H9 (cell line): ENCODE results near the gene VEGFD. TPM values are rescaled to one million over a fixed set of nuclear protein-coding genes. Genes with fewer than 3 reads are reported as not detected.

Experiments
- DNase-seq: peaks from one replicate; pipeline ENCODE4 v3.0.0-alpha.2; 2017
- H2AFZ ChIP-seq: one replicate; pipeline ENCODE4 v1.6.1; 2013; ENCODE audit warnings: mild to moderate bottlenecking, low read length, control low read depth, moderate library complexity
- H2AK5ac ChIP-seq: 2 replicates; pipeline ENCODE4 v1.6.1; 2013; ENCODE audit warnings: low read length, control low read depth, mixed read lengths; ENCODE audit not compliant: insufficient read length
- H2BK120ac ChIP-seq: one replicate; pipeline ENCODE4 v1.6.1; 2013; ENCODE audit warnings: low read depth, mild to moderate bottlenecking, low read length, control low read depth, inconsistent platforms; ENCODE audit not compliant: poor library complexity, severe bottlenecking
- H2BK12ac ChIP-seq: 2 replicates; pipeline ENCODE4 v1.6.1; 2013; ENCODE audit warnings: low read length, control low read depth, mixed read lengths, low read depth; ENCODE audit not compliant: insufficient read length
- H2BK15ac ChIP-seq: 2 replicates; pipeline ENCODE4 v1.6.1; 2013; ENCODE audit warnings: low read depth, low read length, control low read depth
- H2BK20ac ChIP-seq: one replicate; pipeline ENCODE4 v1.6.1; 2013; ENCODE audit warnings: low read depth, mild to moderate bottlenecking, low read length, control low read depth, inconsistent platforms; ENCODE audit not compliant: poor library complexity, severe bottlenecking
- H2BK5ac ChIP-seq: 2 replicates; pipeline ENCODE4 v1.6.1; 2013; ENCODE audit warnings: low read length, control low read depth, mixed read lengths; ENCODE audit not compliant: insufficient read length
- H3K14ac ChIP-seq: 2 replicates; pipeline ENCODE4 v1.6.1; 2013; ENCODE audit warnings: low read length, control low read depth; ENCODE audit not compliant: insufficient read depth
- H3K18ac ChIP-seq: 2 replicates; pipeline ENCODE4 v1.6.1; 2013; ENCODE audit warnings: low read depth, mild to moderate bottlenecking, mixed read lengths, low read length, control low read depth; ENCODE audit not compliant: insufficient read length
- H3K23ac ChIP-seq: 2 replicates; pipeline ENCODE4 v1.6.1; 2013; ENCODE audit warnings: low read length, control low read depth, mixed read lengths, low read depth; ENCODE audit not compliant: insufficient read length
- H3K23me2 ChIP-seq: 2 replicates; pipeline ENCODE4 v1.6.1; 2013; ENCODE audit warnings: low read depth, mild to moderate bottlenecking, mixed read lengths, low read length, control low read depth; ENCODE audit not compliant: insufficient read length, poor library complexity, severe bottlenecking
- H3K27ac ChIP-seq: 2 replicates; pipeline ENCODE4 v1.5.1; 2013; ENCODE audit warnings: low read length, control low read depth, mixed read lengths, low read depth; ENCODE audit not compliant: insufficient read length
- H3K27me3 ChIP-seq: 2 replicates; pipeline ENCODE4 v1.6.1; 2013; ENCODE audit warnings: low read length, control low read depth, inconsistent platforms; ENCODE audit not compliant: insufficient read depth
- H3K4ac ChIP-seq: 2 replicates; pipeline ENCODE4 v1.6.1; 2013; ENCODE audit warnings: low read depth, mild to moderate bottlenecking, control low read depth, inconsistent platforms, low read length, moderate library complexity
- H3K4me1 ChIP-seq: 2 replicates; pipeline ENCODE4 v1.6.1; 2013; ENCODE audit warnings: low read length, control low read depth, inconsistent platforms; ENCODE audit not compliant: insufficient read depth
- H3K4me2 ChIP-seq: 2 replicates; pipeline ENCODE4 v1.6.1; 2013; ENCODE audit warnings: low read length, control low read depth, mixed read lengths; ENCODE audit not compliant: insufficient read length, insufficient read depth
- H3K56ac ChIP-seq: 2 replicates; pipeline ENCODE4 v1.6.1; 2013; ENCODE audit warnings: low read depth, mild to moderate bottlenecking, mixed read lengths, low read length, control low read depth; ENCODE audit not compliant: insufficient read length
- H3K79me1 ChIP-seq: 2 replicates; pipeline ENCODE4 v1.6.1; 2013; ENCODE audit warnings: low read depth, mild to moderate bottlenecking, moderate library complexity, low read length, control low read depth, inconsistent platforms; ENCODE audit not compliant: insufficient read depth, poor library complexity, severe bottlenecking
- H3K79me2 ChIP-seq: 2 replicates; pipeline ENCODE4 v1.6.1; 2013; ENCODE audit warnings: low read length, control low read depth, inconsistent platforms; ENCODE audit not compliant: insufficient read depth
- H3K9ac ChIP-seq: 2 replicates; pipeline ENCODE4 v1.6.1; 2013; ENCODE audit warnings: low read length, control low read depth, mixed read lengths; ENCODE audit not compliant: insufficient read length; ENCODE audit errors: extremely low read depth
- H3K9me3 ChIP-seq: one replicate; pipeline ENCODE4 v1.6.1; 2013; ENCODE audit warnings: low read depth, low read length, inconsistent platforms; ENCODE audit not compliant: control insufficient read depth
- H3T11ph ChIP-seq: one replicate; pipeline ENCODE4 v1.6.1; 2013; ENCODE audit warnings: mild to moderate bottlenecking, low read length, control low read depth, inconsistent platforms
- H4K20me1 ChIP-seq: one replicate; pipeline ENCODE4 v1.6.1; 2013; ENCODE audit not compliant: control insufficient read depth, insufficient read length, insufficient read depth
- H4K5ac ChIP-seq: 2 replicates; pipeline ENCODE4 v1.6.1; 2013; ENCODE audit warnings: low read depth, mild to moderate bottlenecking, mixed read lengths, low read length, control low read depth; ENCODE audit not compliant: insufficient read length
- H4K8ac ChIP-seq: replicated peaks from 2 replicates; pipeline ENCODE4 v1.6.1; 2013; ENCODE audit warnings: low read length, control low read depth, mixed read lengths, low read depth; ENCODE audit not compliant: insufficient read length
- H4K91ac ChIP-seq: 2 replicates; pipeline ENCODE4 v1.6.1; 2013; ENCODE audit warnings: low read depth, mild to moderate bottlenecking, moderate library complexity, mixed read lengths, low read length, control low read depth; ENCODE audit not compliant: insufficient read length
- H3K27ac Mint-ChIP-seq, 3 experiments: 2 replicates in 2 of 3; 3 replicates in 1 of 3; pipeline ENCODE4 v1.8.0; 2020 to 2021; ENCODE audit warnings: mixed read lengths in 3 of 3, mild to moderate bottlenecking in 1 of 3, moderate library complexity in 1 of 3
- H3K27me3 Mint-ChIP-seq: 2 replicates; pipeline ENCODE4 v1.8.0; 2021; ENCODE audit warnings: low read depth, mild to moderate bottlenecking, moderate library complexity, mixed read lengths
- H3K36me3 Mint-ChIP-seq, 3 experiments: 2 replicates in 2 of 3; 3 replicates in 1 of 3; pipeline ENCODE4 v1.8.0; 2020 to 2021; ENCODE audit warnings: low read depth in 3 of 3, mixed read lengths in 3 of 3; ENCODE audit not compliant: insufficient read depth in 1 of 3
- H3K4me1 Mint-ChIP-seq, 2 experiments: 2 replicates each; pipeline ENCODE4 v1.8.0; 2020; ENCODE audit warnings: mixed read lengths in 2 of 2
- H3K4me3 Mint-ChIP-seq, 2 experiments: 2 replicates in 1 of 2; 3 replicates in 1 of 2; pipeline ENCODE4 v1.8.0; 2020 to 2021; ENCODE audit warnings: mild to moderate bottlenecking in 2 of 2, mixed read lengths in 2 of 2, moderate library complexity in 1 of 2
- H3K9me3 Mint-ChIP-seq, 2 experiments: 2 replicates in 1 of 2; 3 replicates in 1 of 2; pipeline ENCODE4 v1.8.0; 2020; ENCODE audit warnings: mild to moderate bottlenecking in 2 of 2, mixed read lengths in 2 of 2, moderate library complexity in 1 of 2
- WGBS: extraction: QIAGEN DNeasy Blood & Tissue Kit; methylation state at CpG from one replicate; pipeline ENCODE4 v1.1.7; 2013; ENCODE audit warnings: missing lambda C conversion rate, low lambda C conversion rate, mixed read lengths; ENCODE audit not compliant: insufficient read length; ENCODE audit errors: extremely low coverage; 5-methylcytosine and 5-hydroxymethylcytosine counted together
- total RNA-seq: library from RNA; stranded (reverse); gene quantifications from 2 replicates; pipeline ENCODE4 v1.2.1, GENCODE V29; 2021
- TF ChIP-seq, protein P1 (sequence below): fragments of 200-600 bp; sonication (generic); conservative IDR thresholded peaks from 3 replicates; pipeline ENCODE4 v1.8.0; 2021; ENCODE audit warnings: antibody characterized with exemption, mild to moderate bottlenecking

Gene VEGFD
- total RNA-seq, 1 experiment from 2014 or later = 0.11 TPM

DNA sequence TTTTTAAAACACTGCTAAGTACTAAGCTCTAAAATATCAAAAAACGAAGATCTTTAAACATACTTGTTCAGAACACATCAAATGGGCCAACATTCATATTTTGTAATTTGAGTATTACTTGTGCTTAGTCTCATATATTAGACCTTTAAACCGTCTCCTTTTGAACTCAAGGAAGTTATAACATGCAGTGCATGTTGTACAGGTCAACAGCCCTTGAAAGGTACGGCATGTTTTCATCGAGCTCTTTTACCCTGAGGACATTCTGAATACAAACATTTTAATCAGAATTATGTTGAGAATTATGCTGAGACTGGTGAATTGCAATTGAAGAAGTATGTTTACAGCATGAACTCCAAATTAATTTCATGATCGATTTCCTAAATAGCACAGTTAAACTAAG, 61.7 kb downstream of the VEGFD start:
- Mint-ChIP-seq H3K4me3 (no peak overlapping the region), H3K27me3 (no peaks in the 10 kb centered on the region), H3K36me3 (peaks cover 0 to 42% (median 27%) of the 10 kb centered on the region in 3 experiments; a peak in 5 of 7 replicates), H3K4me1 (no peaks in the 10 kb centered on the region), H3K9me3 (peaks cover 0 to 7% of the 10 kb centered on the region in 2 experiments; a peak in 1 of 5 replicates), H3K27ac (no peak overlapping the region)
- no peak overlapping the region for H2BK20ac ChIP-seq
- no peak overlapping the region for H4K91ac ChIP-seq
- TF ChIP-seq, protein P1, sequence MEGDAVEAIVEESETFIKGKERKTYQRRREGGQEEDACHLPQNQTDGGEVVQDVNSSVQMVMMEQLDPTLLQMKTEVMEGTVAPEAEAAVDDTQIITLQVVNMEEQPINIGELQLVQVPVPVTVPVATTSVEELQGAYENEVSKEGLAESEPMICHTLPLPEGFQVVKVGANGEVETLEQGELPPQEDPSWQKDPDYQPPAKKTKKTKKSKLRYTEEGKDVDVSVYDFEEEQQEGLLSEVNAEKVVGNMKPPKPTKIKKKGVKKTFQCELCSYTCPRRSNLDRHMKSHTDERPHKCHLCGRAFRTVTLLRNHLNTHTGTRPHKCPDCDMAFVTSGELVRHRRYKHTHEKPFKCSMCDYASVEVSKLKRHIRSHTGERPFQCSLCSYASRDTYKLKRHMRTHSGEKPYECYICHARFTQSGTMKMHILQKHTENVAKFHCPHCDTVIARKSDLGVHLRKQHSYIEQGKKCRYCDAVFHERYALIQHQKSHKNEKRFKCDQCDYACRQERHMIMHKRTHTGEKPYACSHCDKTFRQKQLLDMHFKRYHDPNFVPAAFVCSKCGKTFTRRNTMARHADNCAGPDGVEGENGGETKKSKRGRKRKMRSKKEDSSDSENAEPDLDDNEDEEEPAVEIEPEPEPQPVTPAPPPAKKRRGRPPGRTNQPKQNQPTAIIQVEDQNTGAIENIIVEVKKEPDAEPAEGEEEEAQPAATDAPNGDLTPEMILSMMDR = no peak
- no peak overlapping the region for H3K56ac ChIP-seq
- H3K23ac ChIP-seq = no peak overlapping the region
- H3K14ac ChIP-seq = no peak overlapping the region
- no peaks in the 10 kb centered on the region for H3K79me1 ChIP-seq
- H3K23me2 ChIP-seq = no peaks in the 10 kb centered on the region
- no peak overlapping the region for H3K27ac ChIP-seq
- H2BK5ac ChIP-seq = no peak overlapping the region
- no peaks in the 10 kb centered on the region for H4K20me1 ChIP-seq
- DNase-seq = no peak
- H3K9ac ChIP-seq = no peak overlapping the region
- H2BK15ac ChIP-seq = no peak overlapping the region
- no peaks in the 10 kb centered on the region for H3K9me3 ChIP-seq
- H4K5ac ChIP-seq = no peak overlapping the region
- H4K8ac ChIP-seq = no peak overlapping the region
- no peak overlapping the region for H2BK12ac ChIP-seq
- no peak overlapping the region for H2BK120ac ChIP-seq
- no peak overlapping the region for H2AFZ ChIP-seq
- no peaks in the 10 kb centered on the region for H3K79me2 ChIP-seq
- no peak overlapping the region for H2AK5ac ChIP-seq
- no peak overlapping the region for H3T11ph ChIP-seq
- no peaks in the 10 kb centered on the region for H3K27me3 ChIP-seq
- H3K4ac ChIP-seq = no peak overlapping the region
- no peak overlapping the region for H3K18ac ChIP-seq
- no peaks in the 10 kb centered on the region for H3K4me1 ChIP-seq
- WGBS = no CpG with 5 or more reads among the region's 5 CpGs
- no peak overlapping the region for H3K4me2 ChIP-seq
